Mesenchymal stem cell (in vitro differentiated cells and primary cell): ENCODE results near the gene STOX2.

Experiments
- DNase-seq: peaks from one replicate; pipeline ENCODE4 v3.0.0-alpha.2; 2013
- H2AFZ ChIP-seq: one replicate; pipeline ENCODE4 v1.6.1; 2013; ENCODE audit warnings: low read depth, mild to moderate bottlenecking, control low read depth, inconsistent platforms, low read length, moderate library complexity
- H2AK5ac ChIP-seq: 2 replicates; pipeline ENCODE4 v1.6.1; 2013; ENCODE audit warnings: low read length, moderate library complexity, mild to moderate bottlenecking, inconsistent platforms; ENCODE audit not compliant: severe bottlenecking
- H2BK120ac ChIP-seq: one replicate; pipeline ENCODE4 v1.6.1; 2013; ENCODE audit warnings: low read depth, mild to moderate bottlenecking, inconsistent platforms, low read length, moderate library complexity
- H2BK12ac ChIP-seq, 2 experiments: one replicate each; pipeline ENCODE4 v1.6.1; 2013; ENCODE audit warnings: inconsistent platforms in 2 of 2, low read length in 2 of 2, mild to moderate bottlenecking in 2 of 2, moderate library complexity in 2 of 2, control low read depth in 1 of 2
- H2BK15ac ChIP-seq: one replicate; pipeline ENCODE4 v1.6.1; 2013; ENCODE audit warnings: mild to moderate bottlenecking, low read depth, inconsistent platforms; ENCODE audit not compliant: poor library complexity, severe bottlenecking
- H2BK5ac ChIP-seq: 2 replicates; pipeline ENCODE4 v1.6.1; 2013; ENCODE audit warnings: low read depth, mild to moderate bottlenecking, low read length, control low read depth, inconsistent platforms; ENCODE audit not compliant: poor library complexity, severe bottlenecking
- H3K14ac ChIP-seq, 2 experiments: one replicate each; pipeline ENCODE4 v1.6.1; 2013; ENCODE audit warnings: inconsistent platforms in 2 of 2, low read length in 2 of 2, control low read depth in 1 of 2, mild to moderate bottlenecking in 1 of 2, moderate library complexity in 1 of 2
- H3K18ac ChIP-seq, 2 experiments: one replicate each; pipeline ENCODE4 v1.6.1; 2013; ENCODE audit warnings: inconsistent platforms in 2 of 2, low read length in 2 of 2, control low read depth in 1 of 2, low read depth in 1 of 2, mild to moderate bottlenecking in 1 of 2
- H3K23ac ChIP-seq, 2 experiments: one replicate each; pipeline ENCODE4 v1.6.1; 2013; ENCODE audit warnings: inconsistent platforms in 2 of 2, low read length in 2 of 2, mild to moderate bottlenecking in 2 of 2, moderate library complexity in 2 of 2, control low read depth in 1 of 2
- H3K27ac ChIP-seq: 2 replicates; pipeline ENCODE4 v1.5.1; 2013; ENCODE audit warnings: mild to moderate bottlenecking, moderate library complexity, low read length, control low read depth, inconsistent platforms; ENCODE audit not compliant: poor library complexity, severe bottlenecking
- H3K27me3 ChIP-seq, 2 experiments: 2 replicates each; pipeline versions ENCODE4 v1.6.1 to v1.7.0; 2013; ENCODE audit warnings: low read length in 2 of 2, mild to moderate bottlenecking in 2 of 2, moderate library complexity in 2 of 2, control low read depth in 1 of 2, inconsistent platforms in 1 of 2; ENCODE audit not compliant: control insufficient read depth in 1 of 2, insufficient read depth in 1 of 2
- H3K36me3 ChIP-seq, 2 experiments: 2 replicates each; pipeline versions ENCODE4 v1.6.1 to v1.7.0; 2013; ENCODE audit warnings: low read length in 2 of 2, control low read depth in 1 of 2, inconsistent platforms in 1 of 2, low read depth in 1 of 2, mild to moderate bottlenecking in 1 of 2; ENCODE audit not compliant: insufficient read depth in 2 of 2, control insufficient read depth in 1 of 2
- H3K4ac ChIP-seq, 2 experiments: one replicate each; pipeline ENCODE4 v1.6.1; 2013; ENCODE audit warnings: inconsistent platforms in 2 of 2, low read length in 2 of 2, mild to moderate bottlenecking in 2 of 2, moderate library complexity in 2 of 2, control low read depth in 1 of 2, low read depth in 1 of 2
- H3K4me1 ChIP-seq: 2 replicates; pipeline ENCODE4 v1.6.1; 2013; ENCODE audit warnings: low read depth, low read length, control low read depth; ENCODE audit not compliant: control insufficient read depth, insufficient read depth
- H3K4me2 ChIP-seq: 2 replicates; pipeline ENCODE4 v1.6.1; 2013; ENCODE audit warnings: low read length, mild to moderate bottlenecking, inconsistent platforms; ENCODE audit not compliant: poor library complexity, severe bottlenecking
- H3K4me3 ChIP-seq, 2 experiments: 2 replicates each; pipeline versions ENCODE4 v1.5.1 to v1.7.0; 2013; ENCODE audit warnings: low read length in 2 of 2, mild to moderate bottlenecking in 2 of 2, control low read depth in 1 of 2, low read depth in 1 of 2; ENCODE audit not compliant: insufficient read depth in 1 of 2
- H3K79me1 ChIP-seq: replicated peaks from 2 replicates; pipeline ENCODE4 v1.6.1; 2013; ENCODE audit warnings: mild to moderate bottlenecking, control low read depth, low read length, inconsistent platforms; ENCODE audit not compliant: poor library complexity, severe bottlenecking
- H3K9ac ChIP-seq: 2 replicates; pipeline ENCODE4 v1.7.0; 2013; ENCODE audit warnings: mild to moderate bottlenecking, low read length, moderate library complexity
- H3K9me3 ChIP-seq: 2 replicates; pipeline ENCODE4 v1.7.0; 2013; ENCODE audit warnings: mild to moderate bottlenecking, low read length; ENCODE audit not compliant: control insufficient read depth
- H4K8ac ChIP-seq: one replicate; pipeline ENCODE4 v1.6.1; 2013; ENCODE audit warnings: inconsistent platforms, mild to moderate bottlenecking, low read length, moderate library complexity
- H4K91ac ChIP-seq: one replicate; pipeline ENCODE4 v1.6.1; 2013; ENCODE audit warnings: mild to moderate bottlenecking, low read length, inconsistent platforms
- WGBS: methylation state at CpG from one replicate; pipeline ENCODE4 v1.1.7; 2013; ENCODE audit warnings: mixed read lengths; 5-methylcytosine and 5-hydroxymethylcytosine counted together

The STOX2 gene

GRCh38 chr4:183989931-183990330 is 84.8 kb downstream of the STOX2 start:
- Histone ChIP-seq H3K9me3 (no peaks in the 10 kb centered on the region), H3K18ac (peak overlapping the region in 1 of 2 experiments; percentile 42), H2BK15ac (no peak overlapping the region), H3K27me3 (no peaks in the 10 kb centered on the region), H2BK5ac (no peak overlapping the region), H3K4ac (no peak overlapping the region), H3K14ac (no peak overlapping the region), H3K79me1 (no peaks in the 10 kb centered on the region), H3K9ac (no peak overlapping the region), H3K4me1 (peaks cover 10% of the 10 kb centered on the region), H4K8ac (no peak overlapping the region), H3K27ac (no peak overlapping the region), H3K36me3 (no peaks in the 10 kb centered on the region), H2BK120ac (no peak overlapping the region), H4K91ac (no peak overlapping the region), H3K4me2 (no peak overlapping the region), H2BK12ac (no peak overlapping the region), H3K4me3 (no peak overlapping the region), H3K23ac (no peak overlapping the region), H2AK5ac (no peak overlapping the region), H2AFZ (no peak overlapping the region)
- WGBS = 82% methylated on average over 1 of the region's 2 CpGs
- peak; percentile 36 for DNase-seq

- no peak for DNase-seq
- Histone ChIP-seq H2BK120ac (no peak overlapping the region), H4K91ac (no peak overlapping the region), H2BK15ac (no peak overlapping the region), H2AFZ (no peak overlapping the region), H3K14ac (no peak overlapping the region), H2BK5ac (no peak overlapping the region), H3K27ac (no peak overlapping the region), H2AK5ac (no peak overlapping the region), H3K4ac (no peak overlapping the region), H3K23ac (no peak overlapping the region), H3K4me2 (no peak overlapping the region), H3K4me3 (no peak overlapping the region), H3K79me1 (no peaks in the 10 kb centered on the region), H3K27me3 (peaks cover 0 to 4% of the 10 kb centered on the region in 2 experiments), H3K18ac (no peak overlapping the region), H3K9me3 (no peaks in the 10 kb centered on the region), H3K4me1 (peaks cover 3% of the 10 kb centered on the region), H3K36me3 (peaks cover 0 to 2% of the 10 kb centered on the region in 2 experiments), H4K8ac (no peak overlapping the region), H3K9ac (no peak overlapping the region), H2BK12ac (no peak overlapping the region)
- 85% methylated on average over 6 of the region's 6 CpGs for WGBS
Observed at GRCh38 chr4:183993676-183994075, 88.6 kb downstream of the STOX2 start.

GRCh38 chr4:183995570-183995969 is 90.5 kb downstream of the STOX2 start:
- Histone ChIP-seq H3K4me3 (no peak overlapping the region), H3K27ac (no peak overlapping the region), H2AFZ (no peak overlapping the region), H2AK5ac (no peak overlapping the region), H3K4ac (no peak overlapping the region), H3K9ac (no peak overlapping the region), H4K8ac (no peak overlapping the region), H3K14ac (peak overlapping the region in 1 of 2 experiments; percentile 26), H3K79me1 (no peaks in the 10 kb centered on the region), H3K9me3 (no peaks in the 10 kb centered on the region), H2BK12ac (no peak overlapping the region), H4K91ac (peak overlapping the region; percentile 55), H2BK120ac (no peak overlapping the region), H3K23ac (no peak overlapping the region), H3K4me2 (no peak overlapping the region), H3K4me1 (peaks cover 2% of the 10 kb centered on the region), H3K18ac (peak overlapping the region; percentile 5 to 16), H2BK5ac (no peak overlapping the region), H2BK15ac (no peak overlapping the region), H3K36me3 (peaks cover 0 to 2% of the 10 kb centered on the region in 2 experiments), H3K27me3 (peaks cover 0 to 4% of the 10 kb centered on the region in 2 experiments)
- peak; percentile 29 for DNase-seq
- 85% methylated on average over 10 of the region's 11 CpGs for WGBS

DNA sequence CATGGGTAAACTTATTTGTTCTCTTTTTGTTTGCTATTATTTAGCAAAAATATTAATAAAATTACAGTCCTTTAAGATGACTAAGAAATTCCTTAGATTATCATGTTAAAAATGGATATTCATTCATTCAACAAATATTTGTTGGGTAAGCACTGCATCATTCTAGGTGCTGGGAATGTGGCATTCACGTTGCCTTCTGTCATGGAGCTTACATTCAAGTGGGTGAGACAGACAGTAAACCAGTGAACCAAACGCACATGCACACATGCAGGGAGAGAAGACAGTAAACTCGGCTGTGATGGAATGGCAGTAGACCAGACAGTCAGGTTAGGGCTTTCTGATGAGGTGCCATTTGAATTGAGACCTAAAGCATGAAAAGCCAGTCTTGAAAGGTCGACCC is 91.8 kb downstream of the STOX2 start:
- DNase-seq = peak; percentile 35
- no peak overlapping the region for H3K14ac ChIP-seq
- no peak overlapping the region for H3K4ac ChIP-seq
- no peak overlapping the region for H3K4me2 ChIP-seq
- 76% methylated on average over 4 of the region's 4 CpGs for WGBS
- H3K4me3 ChIP-seq = no peak overlapping the region
- peaks cover 0 to 2% of the 10 kb centered on the region in 2 experiments for H3K36me3 ChIP-seq
- H4K91ac ChIP-seq = no peak overlapping the region
- H2BK5ac ChIP-seq = no peak overlapping the region
- peaks cover 0 to 4% of the 10 kb centered on the region in 2 experiments for H3K27me3 ChIP-seq
- no peak overlapping the region for H2AK5ac ChIP-seq
- no peaks in the 10 kb centered on the region for H3K79me1 ChIP-seq
- H2AFZ ChIP-seq = no peak overlapping the region
- no peak overlapping the region for H2BK120ac ChIP-seq
- no peaks in the 10 kb centered on the region for H3K9me3 ChIP-seq
- no peak overlapping the region for H2BK12ac ChIP-seq
- peak overlapping the region in 1 of 2 experiments; percentile 4 for H3K18ac ChIP-seq
- H3K27ac ChIP-seq = no peak overlapping the region
- no peak overlapping the region for H3K9ac ChIP-seq
- H3K23ac ChIP-seq = no peak overlapping the region
- H3K4me1 ChIP-seq = peaks cover 2% of the 10 kb centered on the region
- H2BK15ac ChIP-seq = no peak overlapping the region
- H4K8ac ChIP-seq = no peak overlapping the region
